ENCODE data around the gene MCHR1. TPM values are rescaled to one million over a fixed set of nuclear protein-coding genes. Genes with fewer than 3 reads are reported as not detected.

MCHR1 gene
- total RNA-seq, 2 donors from 2014 or later: 0.53 TPM; not detected in 1

DNA sequence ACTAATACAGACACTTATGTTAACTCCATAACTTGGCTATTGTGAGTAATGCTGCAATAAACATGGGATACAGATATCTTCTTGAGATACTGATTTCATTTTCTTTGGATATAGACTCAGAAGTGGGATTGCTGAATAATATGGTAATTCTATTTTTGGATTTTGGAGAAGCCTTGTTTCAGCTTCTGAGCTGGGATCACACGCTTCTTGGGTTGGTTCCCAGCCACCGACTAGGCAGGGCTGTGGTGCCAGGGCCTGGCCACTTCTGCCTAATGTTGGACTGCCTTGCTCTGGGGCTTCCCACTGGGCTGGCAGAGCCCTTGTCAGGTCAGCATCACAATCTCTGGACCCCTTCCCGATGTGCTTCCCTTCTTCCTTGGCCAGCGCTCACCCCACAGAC lies 14.0 kb upstream of the MCHR1 start:
- no peak overlapping the region for H3K9ac ChIP-seq (ENCODE audit: extremely low read depth, low read length, poor library complexity, severe bottlenecking)
- no peaks in the 10 kb centered on the region for H3K4me1 ChIP-seq (ENCODE audit: control insufficient read depth, insufficient read depth, low read length)
- no peak overlapping the region for H3K27ac ChIP-seq (ENCODE audit: low read depth, low read length)
- Mint-ChIP-seq H3K27me3 (ENCODE audit: insufficient read depth) (no peaks in the 10 kb centered on the region), H3K4me3 (no peak overlapping the region), H3K36me3 (ENCODE audit: low read depth) (no peaks in the 10 kb centered on the region), H3K4me1 (no peaks in the 10 kb centered on the region), H3K9me3 (no peaks in the 10 kb centered on the region), H3K27ac (no peak overlapping the region)
- TF ChIP-seq, protein P1, sequence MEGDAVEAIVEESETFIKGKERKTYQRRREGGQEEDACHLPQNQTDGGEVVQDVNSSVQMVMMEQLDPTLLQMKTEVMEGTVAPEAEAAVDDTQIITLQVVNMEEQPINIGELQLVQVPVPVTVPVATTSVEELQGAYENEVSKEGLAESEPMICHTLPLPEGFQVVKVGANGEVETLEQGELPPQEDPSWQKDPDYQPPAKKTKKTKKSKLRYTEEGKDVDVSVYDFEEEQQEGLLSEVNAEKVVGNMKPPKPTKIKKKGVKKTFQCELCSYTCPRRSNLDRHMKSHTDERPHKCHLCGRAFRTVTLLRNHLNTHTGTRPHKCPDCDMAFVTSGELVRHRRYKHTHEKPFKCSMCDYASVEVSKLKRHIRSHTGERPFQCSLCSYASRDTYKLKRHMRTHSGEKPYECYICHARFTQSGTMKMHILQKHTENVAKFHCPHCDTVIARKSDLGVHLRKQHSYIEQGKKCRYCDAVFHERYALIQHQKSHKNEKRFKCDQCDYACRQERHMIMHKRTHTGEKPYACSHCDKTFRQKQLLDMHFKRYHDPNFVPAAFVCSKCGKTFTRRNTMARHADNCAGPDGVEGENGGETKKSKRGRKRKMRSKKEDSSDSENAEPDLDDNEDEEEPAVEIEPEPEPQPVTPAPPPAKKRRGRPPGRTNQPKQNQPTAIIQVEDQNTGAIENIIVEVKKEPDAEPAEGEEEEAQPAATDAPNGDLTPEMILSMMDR (conservative IDR thresholded peaks at IDR 0.05): no peak
- no peak overlapping the region for H3K4me3 ChIP-seq (ENCODE audit: low read length)
- no peaks in the 10 kb centered on the region for H3K27me3 ChIP-seq (ENCODE audit: control insufficient read depth, insufficient read depth, low read length, poor library complexity, severe bottlenecking)
- H3K9me3 ChIP-seq (ENCODE audit: control insufficient read depth, low read length): no peaks in the 10 kb centered on the region
- no peaks in the 10 kb centered on the region for H3K36me3 ChIP-seq (ENCODE audit: control insufficient read depth, insufficient read depth, low read length)
- 88% methylated on average over 4 of the region's 4 CpGs; no CpG with 5 or more reads in 1 of the 2 experiments for WGBS, 2 experiments (ENCODE audit: insufficient coverage in 1 of 2, insufficient read length in 1 of 2)
- DNase-seq: no peak

DNA sequence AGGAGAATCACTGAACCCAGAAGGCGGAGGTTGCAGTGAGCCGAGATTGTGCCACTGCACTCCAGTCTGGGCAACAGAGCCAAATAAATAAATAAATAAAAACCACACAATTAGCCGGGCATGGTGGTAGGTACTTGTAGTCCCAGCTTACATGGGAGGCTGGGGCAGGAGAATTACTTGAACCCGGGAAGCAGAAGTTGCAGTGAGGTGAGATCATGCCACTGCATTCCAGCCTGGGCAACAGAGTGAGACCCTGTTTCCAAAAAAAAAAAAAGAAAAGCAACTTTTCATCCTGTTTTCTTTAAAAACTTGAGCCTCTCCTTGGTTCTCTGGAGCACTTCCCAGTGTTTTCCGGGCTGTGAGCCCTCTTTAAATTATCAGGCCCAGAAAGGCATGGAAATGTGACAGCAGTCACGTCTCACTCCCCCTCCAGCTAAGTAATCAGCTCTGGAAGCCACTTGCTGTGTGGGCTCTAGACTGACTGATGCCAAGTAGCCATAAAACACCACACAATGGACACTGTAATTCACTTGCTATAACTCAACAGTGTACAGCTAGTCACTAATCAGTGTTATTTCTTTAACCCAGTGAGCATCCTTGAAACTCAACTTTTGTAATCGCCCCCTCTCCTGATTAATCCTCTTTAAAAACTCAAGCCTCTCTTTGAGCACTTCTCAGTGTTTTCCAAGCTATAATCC lies 13.0 kb upstream of the MCHR1 start:
- Histone ChIP-seq H3K4me1 (ENCODE audit: control insufficient read depth, insufficient read depth, low read length) (no peaks in the 10 kb centered on the region), H3K27ac (ENCODE audit: low read depth, low read length) (no peak overlapping the region), H3K9me3 (ENCODE audit: control insufficient read depth, low read length) (no peaks in the 10 kb centered on the region), H3K4me3 (ENCODE audit: low read length) (no peak overlapping the region), H3K36me3 (ENCODE audit: control insufficient read depth, insufficient read depth, low read length) (no peaks in the 10 kb centered on the region), H3K27me3 (ENCODE audit: control insufficient read depth, insufficient read depth, low read length, poor library complexity, severe bottlenecking) (no peaks in the 10 kb centered on the region), H3K9ac (ENCODE audit: extremely low read depth, low read length, poor library complexity, severe bottlenecking) (no peak overlapping the region)
- no peak overlapping the region for H3K4me3 Mint-ChIP-seq
- no peaks in the 10 kb centered on the region for H3K36me3 Mint-ChIP-seq (ENCODE audit: low read depth)
- no peaks in the 10 kb centered on the region for H3K27me3 Mint-ChIP-seq (ENCODE audit: insufficient read depth)
- 91 to 94% methylated on average over 7 of the region's 7 CpGs for WGBS, 2 experiments (ENCODE audit: insufficient coverage in 1 of 2, insufficient read length in 1 of 2)
- no peak for DNase-seq
- no peaks in the 10 kb centered on the region for H3K4me1 Mint-ChIP-seq
- TF ChIP-seq, protein P1 (conservative IDR thresholded peaks at IDR 0.05): no peak
- H3K9me3 Mint-ChIP-seq: no peaks in the 10 kb centered on the region
- no peak overlapping the region for H3K27ac Mint-ChIP-seq

DNA sequence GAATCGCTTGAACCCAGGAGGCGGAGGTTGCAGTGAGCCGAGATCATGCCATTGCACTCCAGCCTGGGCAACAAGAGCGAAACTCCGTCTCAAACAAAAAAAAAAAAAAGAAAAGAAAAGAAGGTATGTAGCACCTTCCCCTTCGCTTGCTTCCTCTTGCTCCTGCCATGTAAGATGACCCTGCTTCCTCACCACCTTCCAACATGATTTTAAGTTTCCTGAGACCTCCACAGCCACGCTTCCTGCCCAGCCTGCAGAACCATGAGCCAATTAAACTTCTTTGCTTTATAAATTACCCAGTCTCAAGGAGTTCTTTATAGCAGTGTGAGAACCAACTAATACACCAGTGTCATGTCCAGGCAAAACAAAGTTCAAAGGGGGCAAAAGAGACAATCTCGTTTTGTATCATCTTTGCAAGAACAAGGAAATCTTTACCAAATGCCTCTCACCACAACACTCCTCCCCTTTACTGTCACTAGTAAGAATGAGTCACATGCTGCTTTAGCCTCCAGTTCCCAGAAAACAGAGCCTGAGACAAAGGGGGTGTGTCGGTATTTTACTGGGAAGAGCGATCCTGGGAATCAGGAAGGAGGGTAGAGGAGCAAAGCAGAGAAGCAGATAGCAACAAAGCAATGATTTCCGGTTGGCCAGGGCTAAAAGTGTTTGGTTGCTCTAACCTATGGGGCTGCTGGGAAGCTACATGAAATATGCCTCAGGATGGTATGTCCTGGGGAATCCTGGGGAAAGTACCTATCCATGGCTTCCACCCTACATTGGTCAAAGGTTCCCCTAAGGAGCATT lies 10.5 kb upstream of the MCHR1 start:
- no peaks in the 10 kb centered on the region for H3K9me3 Mint-ChIP-seq
- no peak overlapping the region for H3K27ac Mint-ChIP-seq
- Histone ChIP-seq H3K9ac (ENCODE audit: extremely low read depth, low read length, poor library complexity, severe bottlenecking) (no peak overlapping the region), H3K36me3 (ENCODE audit: control insufficient read depth, insufficient read depth, low read length) (no peaks in the 10 kb centered on the region), H3K4me3 (ENCODE audit: low read length) (no peak overlapping the region), H3K4me1 (ENCODE audit: control insufficient read depth, insufficient read depth, low read length) (no peaks in the 10 kb centered on the region), H3K27me3 (ENCODE audit: control insufficient read depth, insufficient read depth, low read length, poor library complexity, severe bottlenecking) (no peaks in the 10 kb centered on the region), H3K27ac (ENCODE audit: low read depth, low read length) (no peak overlapping the region), H3K9me3 (ENCODE audit: control insufficient read depth, low read length) (no peaks in the 10 kb centered on the region)
- no peak for DNase-seq
- TF ChIP-seq, protein P1 (conservative IDR thresholded peaks at IDR 0.05): no peak
- no peaks in the 10 kb centered on the region for H3K27me3 Mint-ChIP-seq (ENCODE audit: insufficient read depth)
- no peaks in the 10 kb centered on the region for H3K36me3 Mint-ChIP-seq (ENCODE audit: low read depth)
- no peak overlapping the region for H3K4me3 Mint-ChIP-seq
- WGBS, 2 experiments (ENCODE audit: insufficient coverage in 1 of 2, insufficient read length in 1 of 2): 86 to 92% methylated on average over 2 to 11 of the region's 11 CpGs
- no peaks in the 10 kb centered on the region for H3K4me1 Mint-ChIP-seq

Measured in endodermal cell (in vitro differentiated cells).